Iris pigment epithelial cell (primary cell): Measurements from ENCODE around the gene TBX15.

Experiments
- DNase-seq: peaks from one replicate; pipeline ENCODE4 v3.0.0-alpha.2; 2011; ENCODE audit warnings: low read depth

The TBX15 gene

DNA sequence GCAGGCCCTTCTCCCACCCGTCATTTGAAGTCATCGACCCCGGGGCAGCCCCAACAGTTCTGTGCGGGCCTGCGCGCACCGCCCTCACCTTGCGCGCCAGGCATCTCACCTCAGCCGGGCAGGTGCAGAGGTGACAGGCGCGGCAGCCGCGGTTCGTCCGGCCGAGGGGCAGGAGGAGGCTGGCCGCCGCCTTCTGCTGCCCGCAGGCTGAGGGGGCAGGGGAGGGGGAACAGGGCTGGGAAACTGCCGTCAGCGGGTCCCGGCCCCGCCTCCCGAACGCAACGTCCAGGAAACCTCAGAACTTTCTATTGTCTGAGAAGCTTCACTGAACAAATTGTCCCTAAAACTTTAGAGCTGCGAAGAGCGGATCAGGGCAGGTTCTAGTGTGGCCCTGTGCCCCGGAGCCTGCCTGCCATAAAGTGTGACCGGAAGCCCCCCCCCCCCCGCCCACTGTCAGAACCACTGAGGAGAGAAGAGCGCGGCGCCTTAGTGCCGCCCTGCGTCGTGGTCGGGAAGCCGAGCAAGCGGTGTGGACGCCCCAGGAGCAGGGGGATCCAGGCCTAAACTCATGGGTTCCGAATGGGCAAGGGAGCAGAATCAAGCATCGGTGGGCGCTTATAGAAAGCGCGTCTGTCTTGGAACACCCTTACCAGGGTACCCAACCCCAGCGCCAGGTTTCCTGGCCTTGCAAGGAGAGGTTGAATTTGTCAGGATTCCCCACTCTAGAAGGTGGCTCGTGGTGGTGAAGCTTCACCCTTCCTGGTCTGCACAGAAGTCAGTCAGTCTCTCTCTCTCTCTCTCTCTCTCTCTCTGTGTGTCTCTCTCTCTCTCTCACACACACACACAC is 13.3 kb upstream of the TBX15 start:
- no peak for DNase-seq

DNA sequence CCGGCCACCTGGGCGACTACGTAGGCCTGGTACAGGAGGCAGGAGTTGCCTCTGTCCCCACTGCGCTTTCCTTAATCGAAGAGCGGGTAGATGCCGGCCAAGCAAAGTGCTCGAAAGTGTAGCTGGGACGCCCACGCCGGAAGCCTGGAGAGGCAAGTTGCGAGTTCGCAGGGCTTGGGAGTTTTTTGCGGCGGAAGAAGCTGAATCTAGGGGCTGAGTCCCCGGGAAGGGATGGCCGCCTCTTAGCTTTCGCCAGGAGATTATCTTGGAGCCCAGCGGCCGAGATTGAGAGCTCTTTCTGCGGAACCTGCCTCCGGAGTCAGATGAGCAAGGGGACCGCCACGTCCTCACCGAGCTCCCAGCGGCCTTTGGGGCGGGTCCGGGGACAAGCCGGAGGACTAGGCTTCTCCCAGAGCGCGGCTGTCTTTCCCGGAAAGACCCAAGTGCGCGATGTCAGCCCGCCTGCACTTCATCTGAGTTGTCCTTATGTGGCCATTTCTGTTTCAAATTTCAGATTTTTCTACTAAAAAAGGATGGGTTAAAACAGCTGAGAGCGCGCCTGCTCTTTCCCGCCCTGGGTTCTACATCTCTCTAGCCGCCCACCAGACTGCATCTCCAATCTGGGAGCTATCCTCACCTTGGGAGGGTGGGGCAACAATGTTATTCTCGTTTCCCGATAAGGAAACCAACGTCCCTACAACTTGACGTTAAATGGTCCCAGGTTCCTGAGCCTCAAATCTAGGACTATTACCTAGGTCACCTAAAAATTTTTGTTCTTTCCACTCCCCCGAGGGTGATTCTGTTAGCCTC is 12.4 kb upstream of the TBX15 start:
- DNase-seq: no peak

DNA sequence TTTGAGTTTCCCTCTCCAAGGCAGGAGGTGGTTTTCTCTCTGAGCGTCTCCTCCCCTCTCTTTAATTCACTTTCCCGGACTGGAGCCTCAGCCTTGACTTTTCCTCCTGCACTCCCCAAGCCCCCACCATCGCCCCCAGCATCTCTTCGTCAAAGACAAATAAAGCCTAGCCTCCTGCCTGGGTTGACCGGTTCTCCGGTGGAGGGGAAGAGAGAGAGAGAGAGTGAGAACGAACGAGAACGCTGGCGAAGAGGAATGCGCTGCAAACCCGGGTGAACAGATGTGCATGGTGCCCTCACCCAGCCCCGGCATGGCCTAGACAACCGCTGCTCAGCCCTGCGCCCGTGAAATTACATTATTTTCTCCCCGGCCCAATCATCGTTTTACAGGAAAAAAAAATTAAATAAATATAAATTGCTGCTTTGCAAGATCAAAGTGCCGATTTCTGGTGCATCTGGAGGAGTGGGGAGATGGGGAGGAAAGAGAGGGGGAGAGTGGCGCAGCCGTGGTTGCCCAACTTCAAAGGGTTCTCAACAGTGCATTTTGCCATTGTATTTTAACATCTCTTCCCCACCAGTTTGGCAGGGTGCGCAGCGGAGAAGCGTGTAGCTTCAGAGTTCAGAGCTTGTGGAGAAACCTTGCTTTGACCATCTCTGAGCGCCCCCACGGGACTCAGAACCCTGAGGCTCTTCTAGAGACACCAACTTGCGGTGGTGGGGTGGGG is 11.4 kb upstream of the TBX15 start:
- DNase-seq: no peak

DNA sequence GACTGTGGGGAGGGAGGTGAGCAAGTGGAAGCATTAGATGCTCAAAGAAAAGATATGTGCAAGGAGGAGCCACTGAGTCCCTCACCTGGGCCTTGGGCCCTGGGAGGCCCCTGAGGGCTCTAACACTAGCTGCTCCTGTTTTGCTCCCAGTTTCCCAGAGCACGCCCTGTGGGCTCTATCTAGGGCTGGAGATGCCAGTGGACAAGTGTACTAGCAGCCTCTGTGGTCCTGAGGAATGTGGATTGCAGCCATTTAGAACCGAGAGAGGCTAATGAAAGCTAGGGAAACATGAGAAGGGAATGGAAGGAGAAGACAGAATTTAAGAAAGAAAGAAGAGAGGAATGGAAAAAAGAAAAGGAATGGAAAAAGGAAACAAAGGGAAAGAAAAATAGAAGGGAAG is 10.0 kb upstream of the TBX15 start:
- no peak for DNase-seq

DNA sequence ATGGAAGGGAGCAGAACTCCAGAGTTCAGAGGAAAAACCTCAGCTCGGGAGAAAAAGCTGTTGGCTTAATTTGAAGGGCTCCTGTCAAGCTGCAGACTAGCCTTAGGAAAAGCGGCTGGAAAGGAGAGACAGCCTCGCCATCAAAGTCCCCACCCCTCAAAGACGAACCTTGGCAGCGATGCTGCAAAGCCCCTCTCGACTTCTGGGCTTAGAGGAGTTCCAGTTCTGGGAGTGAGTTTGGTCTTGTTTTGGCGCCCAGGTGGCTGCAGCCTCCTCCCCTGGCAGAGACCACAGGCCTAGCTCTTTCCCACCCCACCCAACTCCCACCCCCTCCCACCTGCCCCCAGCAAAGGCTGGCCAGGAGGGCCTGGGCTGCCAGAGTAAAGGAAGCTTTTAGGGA is 9.1 kb upstream of the TBX15 start:
- DNase-seq: no peak

DNA sequence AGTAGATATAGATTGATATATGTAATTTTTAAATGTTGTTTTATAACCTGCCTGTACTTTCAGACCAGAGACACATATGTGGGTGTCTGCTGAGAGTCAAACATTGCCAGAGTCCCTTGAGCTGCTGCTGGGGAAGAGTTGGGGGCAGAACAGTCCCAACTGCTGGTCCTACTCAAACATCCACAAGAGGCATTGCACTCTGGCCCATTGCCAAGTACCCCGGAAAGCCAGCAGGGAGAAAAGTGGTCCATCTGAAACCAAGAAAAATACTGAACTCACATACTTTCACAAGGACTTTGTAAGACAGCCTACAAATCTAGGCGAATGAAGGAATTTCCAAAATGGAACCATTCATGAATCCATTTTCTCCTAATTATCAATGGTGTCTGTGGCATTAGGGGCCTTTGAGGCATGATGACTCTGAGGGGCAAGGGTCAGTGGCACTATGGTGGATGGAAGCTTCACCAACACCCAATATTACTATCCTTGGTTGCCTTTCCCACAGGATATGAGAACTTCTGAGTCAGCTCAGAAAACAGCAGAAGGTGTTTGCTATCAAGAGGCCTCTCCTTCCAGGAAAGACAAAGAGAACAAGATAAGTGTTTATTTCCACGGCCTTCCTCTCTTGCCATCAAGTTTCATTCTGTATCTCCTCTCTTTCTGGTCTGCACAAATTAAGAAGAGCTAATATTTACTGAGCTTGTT is 7.3 kb upstream of the TBX15 start:
- no peak for DNase-seq

DNA sequence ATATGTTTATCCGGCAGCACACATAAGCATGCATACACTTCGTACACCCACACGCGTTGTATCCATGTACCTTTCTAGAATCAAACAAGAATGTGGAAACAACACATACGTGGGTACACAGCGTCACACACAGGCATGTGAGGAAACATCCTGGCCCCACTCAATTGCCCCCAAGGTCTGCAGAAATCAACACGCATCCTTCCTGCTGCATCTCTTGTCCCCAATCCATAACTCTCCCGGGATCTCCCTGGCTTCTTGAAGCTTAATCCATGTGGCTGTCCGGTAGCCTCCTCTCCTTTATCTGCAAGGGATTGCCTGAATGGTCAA is 5.5 kb upstream of the TBX15 start:
- DNase-seq: no peak

DNA sequence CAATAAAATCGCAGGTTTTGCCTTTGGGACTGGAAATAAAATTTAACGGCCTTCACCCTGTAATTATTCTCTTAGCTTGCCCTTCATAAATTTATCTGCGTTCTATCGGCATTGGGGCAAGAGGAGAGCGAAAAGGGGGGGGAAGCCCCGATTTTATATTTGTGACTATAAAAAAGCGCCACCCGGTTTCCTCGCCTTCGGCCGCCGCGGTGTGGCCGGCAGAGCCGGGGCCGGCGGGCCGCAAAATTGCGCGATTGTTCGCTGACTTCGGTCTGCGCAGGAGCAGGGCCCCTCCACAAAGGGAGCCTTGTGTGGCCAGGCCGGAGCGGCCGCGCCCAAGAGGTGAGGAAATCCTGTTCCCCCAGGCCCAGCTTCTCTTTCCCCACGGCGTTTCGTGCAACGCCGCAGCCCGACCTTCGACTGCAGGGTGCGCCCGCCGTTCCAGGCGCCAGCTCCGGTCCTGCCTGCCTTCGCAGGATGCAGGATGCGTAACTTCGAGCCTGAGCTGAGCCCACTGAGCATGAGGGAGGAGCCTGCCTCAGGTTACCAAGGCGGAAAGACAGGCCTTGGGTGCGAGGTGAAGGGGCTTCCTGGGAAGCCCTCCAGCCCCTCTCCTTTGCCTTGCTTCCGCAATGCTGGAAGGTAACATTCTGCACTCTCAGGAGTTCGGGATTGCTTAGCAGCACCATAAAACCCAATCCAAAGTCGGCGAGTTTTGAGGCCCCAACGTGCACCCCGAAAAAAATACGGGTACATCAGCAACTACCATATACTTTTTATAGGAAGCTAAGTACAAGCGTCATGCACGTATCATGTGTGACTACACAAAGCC is 4.9 kb upstream of the TBX15 start:
- DNase-seq: no peak

GRCh38 chr1:118992237-118992825 is 4.2 kb upstream of the TBX15 start:
- no peak for DNase-seq

DNA sequence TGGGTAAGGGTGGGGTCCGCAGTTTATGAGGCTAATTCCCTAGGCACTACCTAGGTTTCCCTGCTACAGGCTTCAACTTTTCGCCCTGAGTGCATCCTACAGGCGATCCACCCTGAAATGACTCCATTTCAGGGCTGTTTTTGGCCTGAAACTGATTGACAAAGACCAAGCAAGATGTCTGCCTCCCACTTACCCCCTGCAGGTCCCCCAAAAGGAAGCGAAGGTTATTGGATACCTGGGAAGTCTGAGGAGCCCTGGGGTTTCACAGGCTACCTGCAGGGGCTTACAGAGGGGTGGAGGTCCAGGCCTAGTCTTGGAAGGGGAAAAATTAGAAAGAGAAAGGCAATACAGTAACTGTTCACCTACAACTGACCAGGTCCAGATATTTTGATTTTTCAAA is 3.3 kb upstream of the TBX15 start:
- DNase-seq: no peak

GRCh38 chr1:118990513-118991152 is 2.5 kb upstream of the TBX15 start:
- no peak for DNase-seq

- DNase-seq: no peak
Measured at GRCh38 chr1:118989878-118990378, 1.8 kb upstream of the TBX15 start.

GRCh38 chr1:118989006-118989815 is 1.1 kb upstream of the TBX15 start:
- no peak for DNase-seq

- DNase-seq: no peak
Measured at GRCh38 chr1:118987468-118988185, 516 bp downstream of the TBX15 start.

DNA sequence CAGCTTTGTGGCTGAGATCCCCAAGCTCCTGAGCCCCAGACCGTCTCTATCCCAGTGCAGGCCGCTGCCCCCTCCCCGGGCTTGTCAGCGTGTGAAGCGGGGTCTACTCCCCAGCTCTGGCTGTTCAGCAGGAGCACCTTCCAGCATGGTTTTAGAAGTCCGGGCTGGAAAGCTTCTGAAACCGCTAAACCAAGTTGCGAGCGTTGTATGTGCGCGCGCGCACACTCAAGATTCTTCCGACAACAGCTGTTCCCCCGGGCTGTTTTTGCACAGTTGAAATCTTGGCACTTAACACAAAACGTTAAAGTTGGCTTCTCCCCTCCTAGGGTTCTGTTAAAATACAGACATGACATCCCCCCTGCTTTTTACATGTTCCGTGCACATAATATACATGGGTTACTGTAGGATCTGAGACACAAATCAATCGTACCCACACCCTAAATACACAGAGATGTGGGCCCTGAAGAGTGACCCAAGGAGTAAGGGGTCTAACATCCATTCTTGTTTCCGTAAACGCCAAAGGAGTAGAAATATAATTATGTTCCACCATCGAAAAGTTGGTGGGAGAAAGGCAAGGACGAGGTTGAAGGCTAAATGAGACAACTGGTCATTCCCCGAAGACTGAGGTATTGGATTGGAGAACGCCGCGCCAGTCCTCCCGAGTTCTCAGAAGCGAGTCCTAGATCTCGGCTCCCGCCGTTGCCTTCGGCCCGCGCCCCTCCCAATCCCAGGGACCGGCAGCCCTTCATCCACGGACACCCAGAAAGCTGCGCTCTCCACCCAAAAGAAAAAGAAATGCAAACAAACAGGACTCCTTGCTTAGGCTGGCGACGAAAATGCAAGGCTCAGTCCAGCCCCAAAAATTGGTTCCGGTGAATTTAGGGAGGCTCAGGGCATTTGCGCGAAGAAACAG is 1.3 kb downstream of the TBX15 start:
- DNase-seq: no peak

DNA sequence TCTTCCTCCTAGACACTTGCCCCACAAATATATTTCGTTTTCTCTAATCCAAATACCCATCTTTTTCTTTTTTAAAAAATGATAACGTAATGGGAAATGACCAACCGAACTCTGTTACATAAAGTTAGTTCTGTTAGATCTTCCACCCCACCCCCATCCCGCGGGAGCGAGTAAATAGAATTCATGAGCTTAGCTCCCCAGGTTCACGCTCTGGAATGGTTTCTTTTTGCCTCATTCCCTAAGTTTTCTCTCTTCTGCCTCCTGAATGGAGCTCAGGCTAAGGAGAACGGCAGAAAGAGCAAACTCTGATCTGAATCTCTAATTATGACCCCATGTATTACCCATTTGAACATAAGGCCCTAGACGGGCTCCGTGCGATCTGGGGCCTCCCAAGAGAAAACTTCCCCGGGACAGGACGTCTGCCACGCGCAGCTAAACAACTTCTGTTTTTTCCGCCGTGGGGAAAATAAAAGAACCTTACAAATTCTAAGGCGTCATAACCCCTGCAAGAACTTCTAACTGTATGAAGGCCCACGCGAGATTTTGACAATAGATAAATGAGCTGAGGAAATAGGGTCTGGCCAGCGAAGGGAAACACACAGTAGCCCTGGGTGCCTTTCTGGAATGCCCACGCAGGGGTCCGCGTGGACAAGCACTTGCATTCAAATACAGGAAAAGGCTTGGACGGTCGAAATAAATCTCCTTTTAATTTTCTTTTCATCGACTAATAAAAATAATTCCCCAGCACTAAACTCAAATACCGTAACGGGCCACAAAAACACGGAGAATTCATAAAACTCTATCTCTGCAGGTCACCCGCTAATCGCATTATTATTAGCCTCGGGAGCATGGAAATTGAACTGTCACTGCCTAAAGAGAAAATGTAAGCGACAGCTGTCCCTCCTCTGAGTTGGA is 2.2 kb downstream of the TBX15 start:
- no peak for DNase-seq
